ENCODE results near the gene TTLL1.

The TTLL1 gene

GRCh38 chr22:42992886-42993479 lies 96.2 kb downstream of the TTLL1 start:
- no peak for TF ChIP-seq CTCF (IDR thresholded peaks at IDR 0.05)

DNA sequence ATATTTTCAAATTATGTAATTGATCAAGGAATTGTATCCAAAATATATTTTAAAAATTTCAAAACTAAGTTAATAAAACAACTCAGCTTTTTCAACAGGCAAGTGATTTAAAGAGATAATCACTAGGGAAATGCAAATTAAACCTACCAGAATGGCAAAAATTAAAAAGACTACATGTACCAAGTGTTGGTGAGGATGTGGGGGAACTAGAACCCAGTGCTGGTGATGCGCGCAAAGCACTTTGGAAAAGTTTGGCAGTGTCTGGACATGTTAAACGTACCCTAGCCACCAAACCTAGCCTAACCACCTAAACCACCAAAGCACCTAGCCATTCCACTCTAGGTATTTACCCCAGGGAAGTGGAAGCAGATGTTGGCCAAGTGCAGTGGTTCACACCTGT lies 97.1 kb downstream of the TTLL1 start:
- TF ChIP-seq CTCF (IDR thresholded peaks at IDR 0.05): no peak

DNA sequence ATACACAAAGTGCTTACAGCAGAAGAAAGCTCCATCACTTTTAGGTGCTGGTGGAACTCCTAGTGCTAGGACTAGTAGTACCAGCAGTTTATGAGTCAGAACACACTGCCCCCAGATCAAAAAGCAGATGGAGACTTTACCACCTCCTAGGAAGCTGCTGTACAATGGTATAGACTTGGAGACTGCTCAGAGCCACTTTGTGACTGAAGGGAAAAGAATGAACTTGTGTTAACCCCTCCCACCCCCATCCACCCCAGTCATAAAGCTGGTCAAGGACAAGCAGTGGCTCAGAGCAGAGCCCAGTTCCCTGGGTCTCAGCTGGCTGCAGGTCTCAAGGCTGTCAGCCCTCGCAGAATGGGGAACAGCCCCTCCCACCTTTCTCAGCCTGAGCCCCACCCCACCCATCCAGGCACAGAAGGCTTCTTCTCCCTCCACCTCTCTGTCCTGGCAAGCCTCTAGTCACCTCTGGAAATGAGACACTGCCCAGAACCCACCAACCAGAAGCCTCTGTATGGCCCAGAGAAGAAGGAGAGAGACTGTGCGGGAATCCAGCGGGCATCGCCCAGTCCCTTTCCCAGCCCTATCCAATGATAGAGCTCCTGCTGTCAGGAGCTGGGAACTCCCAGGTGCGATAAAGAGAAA lies 98.1 kb downstream of the TTLL1 start:
- TF ChIP-seq CTCF (IDR thresholded peaks at IDR 0.05): no peak

GRCh38 chr22:42990131-42990838 lies 98.9 kb downstream of the TTLL1 start:
- no peak for TF ChIP-seq CTCF (IDR thresholded peaks at IDR 0.05)

Data from LNCAP (cell line).